GM20431 (cell line): ENCODE results near the gene AFF3.

Source experiments
- in situ Hi-C: fragments of 300-500 bp; cut with MseI, MboI; formaldehyde crosslinking; loops from one replicate; pipeline ENCODE4 v1.15.0; 2020; ENCODE audit warnings: low sequenced_read_pairs; ENCODE audit not compliant: unreplicated experiment

Gene AFF3

GRCh38 chr2:99984799-99985515, 157.4 kb downstream of the AFF3 start:
- in situ Hi-C loops = no loop called here

DNA sequence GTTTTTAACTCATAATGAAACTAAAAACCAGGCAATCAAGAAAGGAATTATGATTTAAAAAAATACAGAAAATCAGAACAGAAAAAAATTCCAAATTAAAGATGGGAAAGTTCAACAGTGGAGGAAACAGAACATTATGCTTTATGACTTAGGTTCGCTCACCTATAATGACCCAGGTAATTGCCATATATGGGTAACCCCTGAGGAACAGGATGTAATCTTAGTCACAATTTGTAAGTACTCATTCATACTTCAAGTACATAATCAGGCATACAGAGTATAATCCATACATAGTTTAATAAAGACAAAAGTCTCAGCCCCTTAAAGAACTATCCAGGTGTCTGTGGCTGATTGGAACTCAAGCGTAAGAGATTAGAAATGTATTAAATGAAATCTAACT, 159.6 kb downstream of the AFF3 start:
- in situ Hi-C loops = no loop called here

DNA sequence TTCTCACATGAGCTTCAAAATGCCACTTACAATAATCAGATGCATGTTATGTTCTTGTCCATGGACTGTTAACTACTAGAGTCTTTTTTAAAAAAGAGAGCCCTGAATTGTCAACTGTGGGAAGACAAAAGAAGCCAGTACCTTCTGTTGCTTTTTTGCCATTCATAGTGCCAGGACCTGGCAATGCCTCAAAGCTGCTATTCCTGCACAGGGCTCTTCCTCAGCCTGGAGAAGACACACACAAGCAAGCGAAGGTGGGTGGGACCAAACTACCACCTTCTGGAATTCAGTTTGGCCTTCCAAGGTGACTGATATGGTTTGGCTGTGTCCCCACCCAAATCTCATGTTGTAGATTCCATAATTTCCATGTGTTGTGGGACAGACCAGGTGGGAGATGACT, 160.6 kb downstream of the AFF3 start:
- in situ Hi-C loops = no loop called here

GRCh38 chr2:99980176-99980575, 162.2 kb downstream of the AFF3 start:
- in situ Hi-C loops = no loop called here

- in situ Hi-C loops = no loop called here
These were observed 164.4 kb downstream of the AFF3 start for GRCh38 chr2:99977966-99978365.

DNA sequence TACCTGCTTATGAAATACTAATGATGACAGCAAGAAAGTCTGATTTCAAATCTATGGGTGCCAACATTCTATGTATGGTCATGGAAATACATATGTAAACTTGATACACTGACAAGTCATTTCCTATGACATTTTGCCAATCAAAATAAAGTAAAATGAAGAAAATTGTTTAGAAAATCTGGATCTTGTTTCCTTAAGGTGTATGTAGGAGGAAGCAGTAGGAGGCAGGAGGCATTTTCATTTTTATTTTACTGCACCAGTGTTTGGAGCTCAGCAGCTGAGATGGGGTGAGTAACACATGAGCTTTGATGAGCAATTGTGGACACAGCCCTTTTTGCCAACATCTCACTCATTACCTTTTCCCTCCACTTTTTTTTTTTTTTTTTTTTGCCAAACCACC, 167.0 kb downstream of the AFF3 start:
- in situ Hi-C loops = no loop called here

DNA sequence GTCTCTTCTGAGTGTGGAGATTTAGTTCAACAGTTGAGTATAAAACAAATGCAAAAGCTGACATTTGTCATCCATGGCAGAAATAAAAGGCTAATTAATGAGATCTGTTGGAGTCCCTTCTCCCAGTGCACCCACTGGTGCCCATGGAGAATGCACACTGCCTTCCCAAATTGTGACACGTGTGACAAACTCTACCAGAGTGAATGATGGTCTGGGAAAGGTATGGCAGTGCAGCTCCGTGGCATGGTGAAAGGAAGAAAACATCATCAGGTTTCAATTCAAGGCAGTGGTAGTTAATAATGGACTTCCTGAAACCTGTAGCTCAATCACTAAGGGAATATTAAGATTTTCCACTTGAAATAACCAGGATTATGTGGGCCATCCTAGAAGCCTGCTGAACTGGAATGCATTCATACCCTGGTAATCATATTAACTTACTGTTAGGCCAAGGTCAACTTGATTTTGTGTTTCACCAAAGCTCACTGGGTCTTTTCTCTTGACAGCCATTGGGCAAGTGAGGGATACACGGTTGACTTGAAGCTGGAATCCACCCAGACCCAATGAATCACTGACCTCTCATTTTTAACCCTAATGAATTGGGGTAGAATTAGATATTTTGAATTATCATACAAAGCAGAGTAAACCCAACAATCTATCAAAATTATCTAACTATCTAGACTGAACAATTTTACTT, 167.6 kb downstream of the AFF3 start:
- in situ Hi-C loops = no loop called here

- in situ Hi-C loops = no loop called here
These were observed 168.1 kb downstream of the AFF3 start for GRCh38 chr2:99974275-99974674.

GRCh38 chr2:99971326-99971900, 171.0 kb downstream of the AFF3 start:
- in situ Hi-C loops = no loop called here

DNA sequence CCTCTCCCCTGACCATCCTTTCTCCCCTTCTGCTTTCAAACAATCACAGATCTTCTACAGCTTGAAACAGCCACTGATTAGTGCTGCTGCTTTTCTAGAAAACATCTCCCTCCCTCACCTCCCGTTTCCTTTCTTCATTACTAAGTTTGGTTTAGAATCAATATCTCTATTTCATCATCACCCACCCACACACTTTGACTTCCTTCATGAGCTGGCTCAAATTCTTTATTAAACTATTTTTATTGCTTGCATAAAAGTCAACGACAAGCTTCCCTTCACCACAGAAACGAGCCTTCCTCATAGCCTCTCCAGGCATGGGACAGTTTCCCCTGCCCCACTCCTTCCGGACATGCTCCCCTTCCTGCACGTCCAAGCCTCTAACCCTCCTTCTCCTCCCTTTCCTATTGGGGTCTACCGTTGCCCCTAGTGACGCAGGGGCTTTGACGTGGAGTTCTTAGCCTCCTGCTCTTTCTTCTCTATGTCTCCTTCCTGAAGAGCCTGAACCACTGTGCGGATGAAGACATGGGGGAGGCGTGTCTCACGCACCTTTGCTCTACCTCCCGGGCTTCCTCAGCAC, 172.0 kb downstream of the AFF3 start:
- in situ Hi-C loops = no loop called here

DNA sequence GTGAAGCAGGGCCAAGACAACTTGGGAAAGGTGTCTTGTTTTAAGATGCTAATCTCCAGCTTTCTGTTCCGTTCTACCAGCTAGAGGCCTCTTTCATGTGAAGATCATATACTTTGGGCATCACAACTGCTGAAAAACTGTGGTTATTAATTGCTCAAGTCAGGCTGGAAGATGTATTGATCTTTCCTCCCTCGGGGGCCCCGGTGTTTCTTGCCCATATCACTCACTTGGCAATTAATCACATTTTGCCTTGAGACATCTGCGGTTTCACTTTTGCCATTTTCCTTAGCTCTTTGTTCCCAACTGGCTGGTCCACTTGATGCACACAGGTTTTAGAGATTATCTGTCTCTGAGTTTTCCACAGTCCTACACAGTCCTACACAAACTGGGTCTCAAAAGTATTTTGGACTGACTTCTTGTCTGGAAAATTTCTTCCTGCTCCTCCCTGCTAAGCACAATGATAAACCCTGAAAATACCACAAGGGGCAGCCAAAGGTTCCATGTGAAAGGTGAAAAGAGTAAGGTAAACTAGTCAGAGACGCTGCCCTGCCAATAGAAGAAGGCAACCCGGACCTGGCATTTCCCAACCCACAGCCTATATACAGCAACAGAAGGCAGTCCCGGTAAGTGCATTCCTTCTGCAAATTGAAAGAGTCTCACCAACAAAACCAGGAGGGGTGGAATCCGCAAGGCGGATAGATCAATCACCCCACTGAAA, 181.0 kb downstream of the AFF3 start:
- in situ Hi-C loops = no loop called here

DNA sequence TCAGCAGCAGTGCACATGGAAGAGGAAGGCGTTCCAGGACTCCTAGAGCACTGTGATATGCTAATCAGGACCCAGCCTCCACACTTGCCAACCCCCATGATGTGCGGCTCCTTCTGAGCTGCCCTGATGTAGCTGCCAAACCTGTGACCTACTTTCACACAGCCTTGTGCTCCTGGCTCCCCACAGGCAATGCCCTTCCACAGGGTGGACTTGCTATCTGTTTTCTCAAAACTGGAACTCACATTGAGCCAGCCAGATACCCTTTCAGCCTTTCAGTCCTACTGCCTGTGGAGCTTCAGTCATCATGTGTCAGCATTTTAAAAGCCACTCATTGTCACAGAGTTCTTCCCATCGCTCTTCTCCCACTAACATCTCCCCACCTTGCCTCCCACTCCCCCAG, 181.6 kb downstream of the AFF3 start:
- in situ Hi-C loops = no loop called here

DNA sequence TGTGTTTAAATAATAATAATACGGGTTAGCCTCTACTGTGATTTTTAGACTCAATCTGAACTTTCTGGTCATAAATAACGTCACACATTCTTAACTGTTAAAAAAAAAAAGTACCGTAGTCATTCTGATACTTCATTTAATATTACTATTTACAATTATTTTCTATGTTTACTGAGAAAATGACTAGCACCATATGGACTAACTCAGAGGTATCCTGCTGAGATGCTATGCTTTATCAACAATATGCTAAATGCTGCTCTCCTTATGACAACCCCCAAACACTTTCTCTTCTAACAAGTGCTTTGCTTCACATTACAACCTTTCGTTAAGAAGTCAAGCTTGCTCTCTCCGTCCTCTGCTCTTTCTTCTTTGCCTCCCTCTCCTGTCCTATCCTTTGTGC, 182.1 kb downstream of the AFF3 start:
- in situ Hi-C loops = no loop called here

DNA sequence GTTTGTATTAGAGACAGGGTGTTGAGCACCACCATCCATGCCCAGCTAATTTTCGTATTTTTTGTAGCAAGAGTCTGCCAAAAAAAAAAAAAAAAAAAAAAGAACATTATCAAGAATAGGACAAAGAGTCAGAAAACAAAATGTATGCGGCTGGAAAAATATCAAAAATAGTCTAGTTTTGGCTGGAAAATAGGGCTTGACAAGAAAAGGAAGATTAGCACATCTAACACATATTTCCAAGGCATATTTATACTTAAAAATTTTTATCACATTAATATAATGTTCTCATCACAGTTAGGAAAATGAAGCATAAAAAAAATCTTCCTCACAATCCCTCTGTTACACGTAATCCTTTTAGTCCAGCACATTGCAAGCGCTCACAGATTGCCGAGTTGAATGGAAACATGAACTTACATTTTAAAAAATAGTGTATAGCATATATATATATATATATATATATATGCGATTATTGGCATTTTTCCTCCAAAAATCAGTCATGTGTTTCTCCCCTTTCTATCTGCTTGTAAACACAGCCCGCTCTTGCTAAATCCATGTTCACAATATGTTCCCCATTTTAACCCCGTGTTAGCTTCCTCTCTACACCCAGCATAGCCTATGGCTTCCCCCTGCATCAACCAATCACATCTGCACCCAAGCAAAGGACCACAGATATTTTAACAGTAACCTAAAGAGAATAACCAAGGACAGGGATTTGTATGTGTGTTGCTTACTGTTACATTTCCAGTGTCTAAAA, 183.0 kb downstream of the AFF3 start:
- in situ Hi-C loops = no loop called here

DNA sequence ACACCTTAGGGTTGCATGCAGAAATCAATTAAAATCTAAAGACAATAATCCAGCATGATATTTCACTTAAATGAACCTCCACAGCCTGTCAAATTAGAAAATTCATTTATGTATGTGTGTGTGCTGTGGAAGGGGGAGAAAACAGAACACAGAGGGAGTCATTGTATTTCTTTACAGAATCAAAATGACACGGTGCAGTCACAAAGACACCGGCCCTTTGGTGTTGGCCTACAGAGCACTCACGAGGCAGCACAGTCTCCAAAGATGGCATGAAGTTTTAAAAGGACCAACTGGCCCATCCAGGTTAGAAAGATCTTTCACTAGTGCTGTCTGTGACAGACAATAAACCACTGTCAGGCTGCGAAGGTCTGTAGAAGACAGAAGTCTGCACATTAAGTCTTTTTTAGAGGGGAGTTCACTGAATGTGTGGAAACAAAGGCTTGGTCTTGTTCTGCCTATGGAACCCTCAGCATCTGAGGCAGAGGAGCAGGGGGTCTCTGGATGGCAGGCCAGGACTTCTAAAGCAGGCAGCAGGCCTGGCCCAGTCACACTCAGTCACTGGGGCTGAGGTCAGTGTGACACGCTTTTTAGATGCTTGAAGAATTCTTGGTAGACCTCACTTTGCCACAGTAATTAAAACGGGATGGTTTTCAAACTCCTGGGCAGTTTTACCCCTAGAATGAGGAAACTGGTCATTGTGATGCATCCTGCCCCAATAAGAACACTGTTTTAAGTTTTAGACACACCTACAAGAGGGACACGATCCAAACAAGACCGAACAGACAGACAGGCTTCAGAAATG, 184.9 kb downstream of the AFF3 start:
- in situ Hi-C loops = no loop called here

GRCh38 chr2:99956232-99957030, 186.0 kb downstream of the AFF3 start:
- in situ Hi-C loops = no loop called here

- in situ Hi-C loops = no loop called here
These were observed 188.6 kb downstream of the AFF3 start for GRCh38 chr2:99953750-99954149.

- in situ Hi-C loops = no loop called here
These were observed 192.4 kb downstream of the AFF3 start for GRCh38 chr2:99949963-99950362.
